Measurements from ENCODE around the gene CHST7.

Gene CHST7

GRCh38 chrX:46574774-46575381 lies 1.3 kb downstream of the CHST7 start:
- DNase-seq (ENCODE audit: low read depth): peak; percentile 74
- no peak for TF ChIP-seq CTCF (IDR thresholded peaks at IDR 0.05; ENCODE audit: insufficient read depth, low read depth, low read length, missing control alignments)
- H3K4me3 ChIP-seq (ENCODE audit: low read depth, low read length): peak overlapping the region; percentile 56

DNA sequence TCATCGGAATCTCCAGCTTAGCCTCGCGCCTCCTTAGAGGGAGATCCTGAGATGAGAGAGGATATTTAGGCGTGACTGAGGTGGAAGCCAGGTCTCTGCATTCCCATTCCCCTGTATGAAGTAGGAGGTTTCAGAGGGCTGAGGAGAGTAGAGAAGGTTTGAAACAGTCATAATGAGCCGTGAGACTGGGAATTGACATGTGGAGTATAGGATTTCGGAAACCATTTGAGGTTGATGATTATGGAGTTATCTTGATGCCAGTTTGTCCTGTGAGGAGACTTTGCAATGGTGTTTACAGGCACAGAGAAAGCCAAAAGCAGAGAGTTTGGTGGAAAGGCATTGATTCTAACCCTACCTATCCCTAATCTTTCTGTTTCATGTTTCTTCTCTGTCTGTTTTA lies 2.0 kb downstream of the CHST7 start:
- DNase-seq (ENCODE audit: low read depth): no peak
- TF ChIP-seq CTCF (IDR thresholded peaks at IDR 0.05; ENCODE audit: insufficient read depth, low read depth, low read length, missing control alignments): no peak
- peak overlapping the region; percentile 56 for H3K4me3 ChIP-seq (ENCODE audit: low read depth, low read length)

DNA sequence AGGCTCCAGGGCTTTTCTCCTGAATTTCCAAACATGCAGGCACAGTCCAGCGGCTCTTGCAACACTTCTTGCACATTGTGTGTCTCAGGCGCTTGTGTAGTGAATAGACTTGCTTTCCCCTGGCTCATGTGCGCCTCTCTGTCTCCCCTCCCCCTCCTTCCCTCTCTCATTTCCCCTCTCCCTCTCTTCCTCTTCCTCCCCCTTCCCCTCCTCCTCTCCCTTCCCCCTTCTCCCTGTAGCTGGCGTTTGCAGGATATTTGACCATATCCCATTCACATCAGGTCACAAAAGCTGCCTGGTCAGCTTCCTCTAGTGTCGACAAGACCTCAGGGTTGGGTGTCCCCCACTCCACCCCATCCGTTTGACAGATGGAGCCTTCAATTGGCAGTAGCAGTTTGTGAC lies 2.4 kb downstream of the CHST7 start:
- no peak for TF ChIP-seq CTCF (IDR thresholded peaks at IDR 0.05; ENCODE audit: insufficient read depth, low read depth, low read length, missing control alignments)
- no peak for DNase-seq (ENCODE audit: low read depth)
- peak overlapping the region; percentile 56 for H3K4me3 ChIP-seq (ENCODE audit: low read depth, low read length)

DNA sequence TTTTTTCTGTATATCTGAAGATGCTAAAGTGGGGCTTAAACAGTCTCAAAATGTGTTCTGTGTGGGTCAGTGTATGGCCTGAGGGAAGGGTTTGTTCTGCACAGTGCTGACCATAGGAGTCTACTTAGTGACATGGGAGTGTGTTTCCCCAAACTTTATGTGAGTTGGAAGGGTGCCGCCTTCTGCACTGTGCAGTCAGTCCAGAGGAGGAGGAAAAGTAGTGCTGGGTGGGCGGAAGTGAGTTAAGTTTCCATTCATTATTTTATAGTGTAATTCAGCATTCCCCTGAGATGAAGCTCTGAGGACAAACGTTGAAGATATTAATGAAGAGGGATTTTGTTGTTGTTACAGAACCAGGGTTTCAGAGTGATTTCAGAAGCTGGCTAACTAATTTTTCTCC lies 2.9 kb downstream of the CHST7 start:
- peak overlapping the region; percentile 56 for H3K4me3 ChIP-seq (ENCODE audit: low read depth, low read length)
- TF ChIP-seq CTCF (IDR thresholded peaks at IDR 0.05; ENCODE audit: insufficient read depth, low read depth, low read length, missing control alignments): no peak
- DNase-seq (ENCODE audit: low read depth): no peak

DNA sequence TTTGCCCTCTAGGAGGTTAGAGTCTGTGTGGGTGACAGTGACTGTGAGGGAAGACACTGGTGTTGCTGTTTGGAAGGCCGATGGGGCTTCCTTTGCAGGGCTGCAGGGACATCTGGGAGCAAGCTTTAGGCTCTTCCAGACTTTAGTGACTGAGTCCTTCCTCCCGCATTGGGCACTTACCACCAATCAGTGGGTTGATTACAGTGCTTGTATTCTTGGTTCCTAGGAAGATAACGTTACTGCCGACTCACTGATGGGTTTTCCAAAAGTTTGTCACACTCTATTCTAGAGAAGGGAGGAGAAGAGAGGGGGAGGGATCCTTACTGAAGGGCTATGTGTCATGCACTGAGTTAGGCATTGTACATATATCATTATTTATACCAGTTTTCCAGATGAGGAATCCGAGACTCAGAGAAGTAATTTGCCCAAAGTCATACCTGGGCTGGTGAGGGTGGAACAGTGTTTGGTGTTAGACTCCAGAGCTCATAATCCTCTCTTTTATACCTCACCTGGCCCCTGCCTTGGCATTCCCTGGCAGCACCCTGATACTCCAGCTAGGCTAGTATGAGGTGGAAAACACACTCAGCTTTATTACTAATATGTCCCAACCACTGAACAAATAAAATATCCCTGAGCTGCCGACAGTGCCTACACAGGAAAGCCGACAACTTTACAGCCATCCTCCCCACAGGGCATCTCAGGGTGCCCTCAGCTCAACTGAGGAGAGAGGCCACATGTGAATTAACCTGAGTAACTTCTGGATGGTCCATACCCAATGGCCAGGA lies 3.8 kb downstream of the CHST7 start:
- peak overlapping the region; percentile 56 for H3K4me3 ChIP-seq (ENCODE audit: low read depth, low read length)
- DNase-seq (ENCODE audit: low read depth): no peak
- no peak for TF ChIP-seq CTCF (IDR thresholded peaks at IDR 0.05; ENCODE audit: insufficient read depth, low read depth, low read length, missing control alignments)

DNA sequence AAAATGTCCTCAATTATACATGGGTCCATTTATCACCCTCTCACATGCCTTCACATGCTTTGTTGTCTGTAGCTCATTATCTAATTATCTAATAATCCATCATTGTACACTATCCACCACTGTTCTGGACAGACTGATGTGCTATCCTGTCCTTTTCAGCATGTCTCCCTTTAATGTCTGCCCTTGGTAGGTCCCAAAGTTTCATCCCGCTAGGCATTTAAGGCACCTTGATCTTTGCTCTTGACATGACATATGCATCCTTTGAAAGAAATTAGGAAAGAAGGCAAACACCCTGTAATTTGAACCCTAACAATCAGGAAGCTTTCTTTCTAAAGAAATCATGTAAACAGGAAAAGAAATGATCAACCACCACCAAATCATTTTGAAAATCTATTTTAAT lies 5.7 kb downstream of the CHST7 start:
- no peak for DNase-seq (ENCODE audit: low read depth)
- TF ChIP-seq CTCF (IDR thresholded peaks at IDR 0.05; ENCODE audit: insufficient read depth, low read depth, low read length, missing control alignments): no peak
- H3K4me3 ChIP-seq (ENCODE audit: low read depth, low read length): no peak overlapping the region

All from GM12865 (cell line).